PC-9 (cell line): ENCODE results near the gene SORBS1. TPM values are rescaled to one million over a fixed set of nuclear protein-coding genes. Genes with fewer than 3 reads are reported as not detected.
A peak's percentile ranks its signal among the peaks of the same experiment; 100 is the strongest.

Source experiments
- BruUV-seq: library from RNA; stranded (reverse); fragments of 400-500 nt; replicated peaks from 2 replicates; lab custom pipeline; 2021; lab: Mats Ljungman, UMichigan
- CTCF ChIA-PET: fragments of 300-600 bp; sonication (Branson Sonifier 250); formaldehyde crosslinking; loops from one replicate; lab custom pipeline; 2022; ENCODE audit warnings: antibody characterized with exemption; lab: Charles Lee
- POLR2A ChIA-PET: fragments of 300-600 bp; sonication (Branson Sonifier 250); formaldehyde crosslinking; loops from one replicate; lab custom pipeline; 2022; ENCODE audit warnings: antibody characterized with exemption; ENCODE audit not compliant: unreplicated experiment; lab: Charles Lee
- DNase-seq, 2 experiments: peaks; one replicate each; pipeline versions ENCODE4 v3.0.0 to v3.0.0-alpha.2; 2015 to 2022; ENCODE audit warnings: mixed read lengths in 1 of 2
- H2AFZ ChIP-seq: fragments of 200-600 bp; sonication (generic); 2 replicates; pipeline ENCODE4 v1.8.1; 2017; ENCODE audit warnings: antibody characterized with exemption
- H3F3A ChIP-seq: fragments of 200-600 bp; sonication (generic); 2 replicates; pipeline ENCODE4 v1.8.1; 2017; ENCODE audit warnings: antibody characterized with exemption, mild to moderate bottlenecking, low read depth; ENCODE audit not compliant: insufficient read depth
- H3K27ac ChIP-seq: fragments of 200-600 bp; sonication (generic); 2 replicates; pipeline ENCODE4 v1.6.1; 2016; ENCODE audit warnings: mixed run types
- H3K27me3 ChIP-seq: fragments of 200-600 bp; sonication (generic); 2 replicates; pipeline ENCODE4 v1.6.1; 2016; ENCODE audit warnings: low read depth, mixed run types; ENCODE audit not compliant: insufficient read depth
- H3K36me3 ChIP-seq: fragments of 200-600 bp; sonication (generic); 2 replicates; pipeline ENCODE4 v1.6.1; 2016; ENCODE audit warnings: low read depth, mixed run types
- H3K4me1 ChIP-seq: fragments of 200-600 bp; sonication (generic); replicated peaks from 2 replicates; pipeline ENCODE4 v1.6.1; 2016; ENCODE audit warnings: mixed run types; ENCODE audit not compliant: insufficient read depth
- H3K4me2 ChIP-seq: fragments of 200-600 bp; sonication (generic); 2 replicates; pipeline ENCODE4 v1.6.1; 2017; ENCODE audit warnings: mixed run types
- H3K4me3 ChIP-seq: fragments of 200-600 bp; sonication (generic); 2 replicates; pipeline ENCODE4 v1.6.1; 2016; ENCODE audit warnings: mixed run types
- H3K79me2 ChIP-seq: fragments of 200-600 bp; sonication (generic); 2 replicates; pipeline ENCODE4 v1.6.1; 2017; ENCODE audit warnings: low read depth, mixed run types
- H3K9me2 ChIP-seq: fragments of 200-600 bp; sonication (generic); 2 replicates; pipeline ENCODE4 v1.8.1; 2017; ENCODE audit warnings: mild to moderate bottlenecking; ENCODE audit not compliant: insufficient read depth
- H3K9me3 ChIP-seq: fragments of 200-600 bp; sonication (generic); 2 replicates; pipeline ENCODE4 v1.8.1; 2016; ENCODE audit warnings: low read depth; ENCODE audit not compliant: insufficient read depth
- H4K20me1 ChIP-seq: fragments of 200-600 bp; sonication (generic); 2 replicates; pipeline ENCODE4 v1.8.1; 2017; ENCODE audit not compliant: insufficient read depth
- CTCF ChIP-seq: fragments of 200-600 bp; sonication (generic); conservative IDR thresholded peaks from 2 replicates; pipeline ENCODE4 v1.6.1; 2017; ENCODE audit warnings: mixed run types, antibody characterized with exemption, mild to moderate bottlenecking, moderate library complexity
- EZH2 ChIP-seq: fragments of 200-600 bp; sonication (generic); IDR thresholded peaks from 2 replicates; pipeline ENCODE4 v1.8.0; 2017; ENCODE audit warnings: antibody characterized with exemption, low read depth
- intact Hi-C: fragments of 100-400 bp; cut with micrococcal nuclease; formaldehyde crosslinking; loops from one replicate; pipeline ENCODE4 v1.10.0; 2022; ENCODE audit not compliant: unreplicated experiment
- total RNA-seq: library from RNA; stranded (reverse); gene quantifications from 2 replicates; pipeline ENCODE4 v1.2.3, GENCODE V29; 2021

SORBS1 gene
- total RNA-seq, 1 experiment from 2014 or later = 5.0 TPM

- Histone ChIP-seq H3K9me3 (no peaks in the 10 kb centered on the region), H3K79me2 (no peaks in the 10 kb centered on the region), H3K36me3 (no peaks in the 10 kb centered on the region), H3K27ac (no peak overlapping the region), H3K4me3 (no peak overlapping the region), H3K27me3 (no peaks in the 10 kb centered on the region), H3K4me2 (no peak overlapping the region), H2AFZ (no peak overlapping the region), H4K20me1 (no peaks in the 10 kb centered on the region), H3K9me2 (no peaks in the 10 kb centered on the region), H3F3A (peaks cover 18% of the 10 kb centered on the region; the same call in 1 of the 2 replicates), H3K4me1 (peaks cover 38% of the 10 kb centered on the region)
- no peak for DNase-seq
- intact Hi-C loops = no loop called here
- no TSS peak for BruUV-seq
- ChIA-PET POLR2A (no interaction called here), CTCF (no interaction called here)
- TF ChIP-seq EZH2 = no peak
- TF ChIP-seq CTCF = no peak
Measured at GRCh38 chr10:95400787-95401186, 160.4 kb downstream of the SORBS1 start.

- no peak overlapping the region for H2AFZ ChIP-seq
- H3K27ac ChIP-seq = no peak overlapping the region
- DNase-seq = no peak
- intact Hi-C loops = no loop called here
- no peaks in the 10 kb centered on the region for H3K79me2 ChIP-seq
- ChIA-PET POLR2A (no interaction called here), CTCF (no interaction called here)
- H3K4me2 ChIP-seq = no peak overlapping the region
- H3K9me3 ChIP-seq = no peaks in the 10 kb centered on the region
- H3K4me3 ChIP-seq = no peak overlapping the region
- H3F3A ChIP-seq = peaks cover 32% of the 10 kb centered on the region
- no peaks in the 10 kb centered on the region for H3K27me3 ChIP-seq
- no peaks in the 10 kb centered on the region for H4K20me1 ChIP-seq
- no peaks in the 10 kb centered on the region for H3K36me3 ChIP-seq
- TF ChIP-seq EZH2 = no peak
- H3K4me1 ChIP-seq = peaks cover 48% of the 10 kb centered on the region
- no peaks in the 10 kb centered on the region for H3K9me2 ChIP-seq
- no TSS peak for BruUV-seq
Measured at GRCh38 chr10:95399183-95399582, 162.0 kb downstream of the SORBS1 start.

- no peak for TF ChIP-seq CTCF
- TF ChIP-seq EZH2 = no peak
- no TSS peak for BruUV-seq
- H3F3A ChIP-seq = peaks cover 42% of the 10 kb centered on the region
- intact Hi-C loops = no loop called here
- no peak overlapping the region for H2AFZ ChIP-seq
- DNase-seq = no peak
- H3K27ac ChIP-seq = peak overlapping the region; percentile 47
- H3K79me2 ChIP-seq = no peaks in the 10 kb centered on the region
- H4K20me1 ChIP-seq = no peaks in the 10 kb centered on the region
- ChIA-PET CTCF (no interaction called here), POLR2A (no interaction called here)
- no peaks in the 10 kb centered on the region for H3K9me2 ChIP-seq
- H3K9me3 ChIP-seq = no peaks in the 10 kb centered on the region
- no peak overlapping the region for H3K4me3 ChIP-seq
- no peak overlapping the region for H3K4me2 ChIP-seq
- no peaks in the 10 kb centered on the region for H3K27me3 ChIP-seq
- no peaks in the 10 kb centered on the region for H3K36me3 ChIP-seq
- H3K4me1 ChIP-seq = peaks cover 61% of the 10 kb centered on the region
Measured at GRCh38 chr10:95397747-95398146, 163.4 kb downstream of the SORBS1 start.

GRCh38 chr10:95395947-95396449, 165.2 kb downstream of the SORBS1 start:
- Histone ChIP-seq H3K9me3 (no peaks in the 10 kb centered on the region), H3K4me2 (peak overlapping the region; percentile 92; the same call in 1 of the 2 replicates), H3K4me3 (no peak overlapping the region), H3K4me1 (peaks cover 55% of the 10 kb centered on the region), H3K27ac (peak overlapping the region; percentile 99), H3K27me3 (no peaks in the 10 kb centered on the region), H4K20me1 (no peaks in the 10 kb centered on the region), H3K36me3 (no peaks in the 10 kb centered on the region), H2AFZ (no peak overlapping the region), H3K9me2 (no peaks in the 10 kb centered on the region), H3F3A (peaks cover 30% of the 10 kb centered on the region), H3K79me2 (no peaks in the 10 kb centered on the region)
- ChIA-PET CTCF (no interaction called here), POLR2A (no interaction called here)
- no peak for DNase-seq
- TF ChIP-seq EZH2 = no peak
- no peak for TF ChIP-seq CTCF
- intact Hi-C loops = no loop called here
- BruUV-seq = no TSS peak
